AG04450 (cell line): ENCODE data around the gene FLT1. TPM values are rescaled to one million over a fixed set of nuclear protein-coding genes. Genes with fewer than 3 reads are reported as not detected.

ENCODE experiments used
- CTCF ChIA-PET: fragments of 300-600, 350-600 bp; formaldehyde crosslinking; extraction: SDS; loops from one replicate; lab custom pipeline; 2022; ENCODE audit warnings: antibody characterized with exemption, inconsistent platforms; lab: Charles Lee
- POLR2A ChIA-PET: fragments of 350-600 bp; formaldehyde crosslinking; extraction: SDS; loops from one replicate; lab custom pipeline; 2021; ENCODE audit warnings: antibody characterized with exemption, inconsistent platforms; lab: Yijun Ruan, JAX
- DNase-seq: peaks from one replicate; pipeline ENCODE4 v3.0.0-alpha.2; 2011; ENCODE audit warnings: low read depth, low spot score
- H3K27ac ChIP-seq: one replicate; pipeline ENCODE4 v1.5.1; 2012; ENCODE audit warnings: low read depth, low read length, control low read depth
- H3K27me3 ChIP-seq: one replicate; pipeline ENCODE4 v1.6.0; 2012; ENCODE audit warnings: low read length; ENCODE audit not compliant: control insufficient read depth, insufficient read depth
- H3K4me3 ChIP-seq: 2 replicates; pipeline ENCODE4 v1.5.1; 2011; ENCODE audit warnings: mild to moderate bottlenecking, low read depth, low read length, control low read depth
- H3K9me3 ChIP-seq: 2 replicates; pipeline ENCODE4 v1.5.1; 2012; ENCODE audit warnings: low read length; ENCODE audit not compliant: control insufficient read depth, insufficient read depth
- CTCF ChIP-seq: IDR thresholded peaks from 2 replicates; pipeline ENCODE4 v1.5.1; 2011; ENCODE audit warnings: low read depth, low read length, control low read depth, inconsistent platforms
- polyA plus RNA-seq: library from polyadenylated mRNA; depleted of rRNA; stranded (reverse); fragments of >200 nt; gene quantifications from 2 replicates; pipeline ENCODE4 v1.2.3, GENCODE V29; 2011

The FLT1 gene
- polyA plus RNA-seq, 1 experiment, result 2.4 TPM

GRCh38 chr13:28379371-28380083, 115.4 kb downstream of the FLT1 start:
- peaks cover 2% of the 10 kb centered on the region for H3K27me3 ChIP-seq
- DNase-seq, result no peak
- no peak overlapping the region for H3K4me3 ChIP-seq
- POLR2A ChIA-PET, result interaction anchor here (0.6 kb wide), 1 partner anchor 241 kb away, joined by 5 read pairs; the partner anchor contains the start of gene PAN3
- H3K9me3 ChIP-seq, result no peaks in the 10 kb centered on the region
- CTCF ChIA-PET, result no interaction called here
- TF ChIP-seq CTCF, result no peak
- H3K27ac ChIP-seq, result no peak overlapping the region

- ChIA-PET POLR2A (no interaction called here), CTCF (no interaction called here)
- TF ChIP-seq CTCF, result no peak; the same call in 1 of the 2 replicates
- Histone ChIP-seq H3K27me3 (peaks cover 2% of the 10 kb centered on the region), H3K9me3 (no peaks in the 10 kb centered on the region), H3K4me3 (no peak overlapping the region), H3K27ac (no peak overlapping the region)
- DNase-seq, result no peak
Observed at GRCh38 chr13:28376604-28377003, 118.3 kb downstream of the FLT1 start.

GRCh38 chr13:28375250-28375930, 119.5 kb downstream of the FLT1 start:
- H3K27ac ChIP-seq, result no peak overlapping the region
- no peaks in the 10 kb centered on the region for H3K9me3 ChIP-seq
- peaks cover 2% of the 10 kb centered on the region for H3K27me3 ChIP-seq
- ChIA-PET POLR2A (no interaction called here), CTCF (no interaction called here)
- H3K4me3 ChIP-seq, result no peak overlapping the region
- no peak for TF ChIP-seq CTCF
- no peak for DNase-seq

- CTCF ChIA-PET, result no interaction called here
- peaks cover 2% of the 10 kb centered on the region for H3K27me3 ChIP-seq
- H3K27ac ChIP-seq, result no peak overlapping the region
- TF ChIP-seq CTCF, result no peak
- H3K4me3 ChIP-seq, result no peak overlapping the region
- DNase-seq, result no peak
- no peaks in the 10 kb centered on the region for H3K9me3 ChIP-seq
- POLR2A ChIA-PET, result no interaction called here
Observed at GRCh38 chr13:28373810-28374209, 121.1 kb downstream of the FLT1 start.

GRCh38 chr13:28370448-28370847, 124.5 kb downstream of the FLT1 start:
- no peak overlapping the region for H3K27ac ChIP-seq
- H3K4me3 ChIP-seq, result no peak overlapping the region
- H3K9me3 ChIP-seq, result no peaks in the 10 kb centered on the region
- no peak for DNase-seq
- CTCF ChIA-PET, result no interaction called here
- POLR2A ChIA-PET, result no interaction called here
- no peaks in the 10 kb centered on the region for H3K27me3 ChIP-seq
- TF ChIP-seq CTCF, result no peak
